Sciatic nerve (tissue), 2 donors: Measurements from ENCODE around the gene LRRC41. TPM values are rescaled to one million over a fixed set of nuclear protein-coding genes. Genes with fewer than 3 reads are reported as not detected.

Experiments
- ATAC-seq: fragments of 200-7000 bp; cut with Tn5 transposase; one replicate; pipeline ENCODE4 v1.9.1; 2020; ENCODE audit warnings: mild to moderate bottlenecking, moderate library complexity
- DNase-seq: peaks from one replicate; pipeline ENCODE4 v3.0.0-alpha.2; 2020; ENCODE audit warnings: low spot score
- intact Hi-C: fragments of 100-400 bp; cut with DNase I; formaldehyde crosslinking; loops from one replicate; pipeline ENCODE4 v1.14.2; 2022
- total RNA-seq: library from RNA; stranded (reverse); fragmentation: NEBNext Ultra II Directional; extraction: Animal tissue kit (Norgen Biotek cat#: 25700); gene quantifications from one replicate; pipeline ENCODE4 v1.2.1, GENCODE V29; 2021
- donor health status: DM: no; HTN: no; CAD: no.
- donor health status: DM: no; HTN: no; CAD: no.

Gene LRRC41
- total RNA-seq, 1 donor from 2014 or later: 47.7 TPM

- DNase-seq (no peak), ATAC-seq (no peak)
- intact Hi-C loops: no loop called here
Observed at GRCh38 chr1:46289976-46290375, 13.4 kb downstream of the LRRC41 start.

- ATAC-seq (no peak), DNase-seq (no peak)
- intact Hi-C loops: no loop called here
Observed at GRCh38 chr1:46289134-46289494, 14.3 kb downstream of the LRRC41 start.

GRCh38 chr1:46288485-46289133 is 14.8 kb downstream of the LRRC41 start:
- DNase-seq (no peak), ATAC-seq (no peak)
- intact Hi-C loops: no loop called here

- intact Hi-C loops: no loop called here
- DNase-seq (no peak), ATAC-seq (no peak)
Observed at GRCh38 chr1:46285730-46286477, 17.5 kb downstream of the LRRC41 start.

DNA sequence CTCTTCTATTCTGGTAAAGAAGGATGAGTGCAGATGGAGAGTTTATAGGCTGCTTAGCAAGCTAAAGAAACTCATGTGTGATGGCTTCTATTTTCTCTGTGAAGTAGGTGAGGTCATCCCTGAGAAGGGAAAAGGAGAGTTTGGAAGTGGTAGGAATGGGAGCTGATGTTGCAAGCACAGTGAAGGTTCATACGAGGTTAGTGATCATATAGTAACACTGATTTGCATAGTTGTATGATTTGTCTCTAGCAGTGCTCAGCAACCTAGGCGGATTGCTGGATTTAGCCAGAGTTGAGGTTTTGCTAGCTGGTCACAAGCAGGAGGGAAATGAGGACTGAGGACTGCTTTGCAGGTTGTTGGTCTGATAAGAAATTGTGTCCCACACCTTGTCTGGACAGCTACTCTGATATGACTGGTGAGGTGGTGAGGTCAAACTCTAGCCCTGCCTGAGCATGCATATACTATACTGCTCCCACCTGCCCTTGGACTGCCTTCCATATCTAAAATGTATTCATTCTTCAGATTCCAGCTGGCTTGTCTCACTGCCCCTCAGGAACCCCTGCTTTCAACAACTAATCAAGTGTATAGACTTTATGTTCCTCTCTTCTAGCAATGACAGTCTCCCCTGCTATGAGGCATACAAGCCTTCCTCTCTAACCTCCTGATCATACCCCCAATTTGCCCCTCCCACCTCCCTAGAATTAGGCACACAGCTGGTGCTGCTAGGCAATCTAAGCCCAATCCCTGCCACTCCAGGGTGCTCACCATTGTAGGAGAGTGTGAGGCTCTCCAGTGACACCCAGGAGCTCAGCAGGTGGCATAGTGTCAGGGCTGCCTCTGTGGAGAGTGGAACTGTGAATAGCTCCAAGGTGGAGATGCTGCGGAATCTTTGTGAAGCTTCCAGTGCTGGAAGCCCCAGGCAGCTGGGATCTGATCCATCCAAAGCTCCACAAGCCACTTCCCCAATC is 18.5 kb downstream of the LRRC41 start:
- DNase-seq: no peak
- no peak for ATAC-seq
- intact Hi-C loops: no loop called here

DNA sequence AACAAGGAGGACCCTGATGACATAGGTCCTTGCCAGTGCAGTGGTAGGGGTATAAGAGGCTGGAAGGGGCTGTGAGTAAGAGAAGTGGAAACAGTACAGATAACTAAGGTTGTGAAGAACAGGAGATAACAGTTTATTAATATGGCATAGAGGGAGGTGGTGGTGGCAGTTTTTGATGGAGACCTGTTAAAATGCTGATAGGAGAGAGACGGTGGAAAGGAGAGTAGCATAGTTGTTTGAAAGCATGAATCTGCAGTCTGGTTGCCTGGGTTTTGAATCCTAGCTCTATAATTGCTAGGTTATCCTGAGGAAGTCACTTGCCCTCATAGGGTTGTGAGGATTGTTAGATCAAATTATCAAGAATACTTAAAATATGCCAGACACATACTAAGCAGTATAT is 19.4 kb downstream of the LRRC41 start:
- DNase-seq: no peak
- no peak for ATAC-seq
- intact Hi-C loops: no loop called here

DNA sequence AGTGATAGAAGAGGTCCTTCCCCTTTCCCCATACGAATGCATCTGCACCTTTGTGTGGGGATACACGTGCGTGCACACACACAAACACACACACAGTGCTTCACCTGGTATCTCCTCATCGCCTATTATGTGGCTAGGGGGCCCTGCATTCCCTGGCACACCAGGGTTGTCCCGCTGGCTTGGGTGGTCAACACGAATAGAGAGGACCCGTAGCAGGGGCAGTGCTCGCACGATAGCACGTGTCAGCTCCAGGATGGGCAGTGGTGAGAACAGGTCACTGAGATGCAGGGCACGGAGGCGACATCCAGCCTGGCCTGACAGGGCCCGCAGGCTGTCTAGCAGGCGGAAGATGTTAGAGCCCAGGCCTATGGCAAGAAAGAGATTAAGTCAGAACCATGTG is 22.4 kb downstream of the LRRC41 start:
- intact Hi-C loops: no loop called here
- DNase-seq: no peak
- no peak for ATAC-seq

- ATAC-seq: no peak
- no peak for DNase-seq
Observed at GRCh38 chr1:46280092-46280491, 23.3 kb downstream of the LRRC41 start.

GRCh38 chr1:46278807-46279206 is 24.6 kb downstream of the LRRC41 start:
- peak; percentile 78 for ATAC-seq

More at GRCh38 chr1:46280092-46280491, 23.3 kb downstream of the LRRC41 start:
- intact Hi-C loops: no loop called here

GRCh38 chr1:46277658-46278373 is 25.6 kb downstream of the LRRC41 start:
- intact Hi-C loops: no loop called here
- ATAC-seq: peak; percentile 7
- DNase-seq: no peak

More at GRCh38 chr1:46278807-46279206, 24.6 kb downstream of the LRRC41 start:
- DNase-seq: peak; percentile 69
- intact Hi-C loops: no loop called here

DNA sequence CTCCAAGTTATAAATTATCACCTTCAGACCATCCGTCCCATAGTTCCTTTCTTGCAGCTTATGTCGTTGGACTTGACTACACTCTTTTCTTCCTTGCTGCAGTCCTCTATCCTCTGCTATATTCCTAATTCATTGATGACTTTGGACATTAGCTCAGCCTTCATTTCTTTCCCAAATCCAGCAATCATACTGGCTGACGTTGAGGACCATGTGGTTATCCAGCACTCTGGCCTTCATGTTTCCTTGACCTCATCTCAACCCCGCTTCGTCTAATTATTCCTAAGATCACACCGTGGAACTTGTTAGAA is 28.4 kb downstream of the LRRC41 start:
- intact Hi-C loops: no loop called here
- ATAC-seq (no peak), DNase-seq (no peak)

- ATAC-seq (no peak), DNase-seq (no peak)
- intact Hi-C loops: no loop called here
Observed at GRCh38 chr1:46274225-46275029, 29.0 kb downstream of the LRRC41 start.

DNA sequence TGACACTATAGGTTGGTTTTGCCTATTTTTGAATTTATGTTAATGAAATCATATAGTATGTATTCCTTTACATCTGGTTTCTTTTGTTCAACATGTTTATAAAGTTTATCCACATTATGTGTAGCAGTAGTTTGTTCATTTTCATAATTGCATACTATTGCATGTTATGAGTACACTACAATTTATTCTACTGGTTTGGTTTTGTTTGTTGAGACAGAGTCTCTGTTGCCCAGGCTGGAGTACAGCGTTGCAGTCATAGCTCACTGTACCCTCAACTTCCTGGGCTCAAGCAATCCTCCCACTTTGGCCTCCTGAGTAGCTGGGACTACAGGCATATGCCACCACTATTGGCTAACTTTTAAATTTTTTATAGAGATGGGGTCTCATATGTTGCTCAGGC is 34.8 kb downstream of the LRRC41 start:
- no peak for ATAC-seq
- intact Hi-C loops: no loop called here

DNA sequence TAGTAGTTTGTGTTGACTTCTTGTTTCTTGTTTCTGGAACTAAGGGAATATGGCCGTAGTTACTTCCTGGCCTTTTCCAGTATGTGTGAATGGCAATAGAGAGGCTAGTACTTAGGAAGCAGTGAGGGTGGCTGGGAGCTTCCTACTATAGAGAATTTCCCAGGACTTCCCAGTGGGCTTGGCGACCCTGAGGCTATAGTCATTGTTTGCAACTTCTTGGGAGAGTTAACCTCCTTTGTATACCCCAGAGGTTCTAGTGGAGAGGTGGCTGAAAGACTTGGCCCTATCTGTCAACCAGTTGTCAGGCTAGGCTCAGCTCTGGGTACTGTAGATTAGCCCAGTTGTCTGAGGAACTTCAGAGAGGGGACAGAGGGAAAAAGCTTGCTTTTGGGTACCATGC is 40.3 kb downstream of the LRRC41 start:
- DNase-seq (no peak), ATAC-seq (no peak)
- intact Hi-C loops: no loop called here

More for the DNA sequence above, 34.8 kb downstream of the LRRC41 start:
- no peak for DNase-seq

- intact Hi-C loops: no loop called here
- DNase-seq (no peak), ATAC-seq (no peak)
Observed at GRCh38 chr1:46262508-46262907, 40.9 kb downstream of the LRRC41 start.

DNA sequence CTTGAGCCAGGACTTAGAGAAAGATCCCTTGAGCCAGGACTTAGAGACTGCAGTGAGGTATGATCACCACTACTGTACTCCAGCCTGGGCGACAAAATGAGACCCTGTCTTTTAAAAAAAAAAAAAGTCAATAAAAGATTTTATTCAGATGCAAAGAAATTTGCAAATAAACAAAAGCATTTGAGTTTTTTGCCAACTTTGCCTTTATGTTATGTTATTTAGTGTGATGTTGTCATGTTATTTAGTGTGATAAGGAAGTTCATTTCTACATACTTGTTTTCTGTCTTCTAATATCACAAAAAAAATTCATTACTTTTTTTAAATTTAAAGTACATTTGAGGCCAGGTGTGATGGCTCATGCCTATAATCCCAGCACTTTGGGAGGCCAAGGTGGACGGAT is 46.9 kb downstream of the LRRC41 start:
- DNase-seq: no peak
- intact Hi-C loops: no loop called here
- ATAC-seq: no peak

DNA sequence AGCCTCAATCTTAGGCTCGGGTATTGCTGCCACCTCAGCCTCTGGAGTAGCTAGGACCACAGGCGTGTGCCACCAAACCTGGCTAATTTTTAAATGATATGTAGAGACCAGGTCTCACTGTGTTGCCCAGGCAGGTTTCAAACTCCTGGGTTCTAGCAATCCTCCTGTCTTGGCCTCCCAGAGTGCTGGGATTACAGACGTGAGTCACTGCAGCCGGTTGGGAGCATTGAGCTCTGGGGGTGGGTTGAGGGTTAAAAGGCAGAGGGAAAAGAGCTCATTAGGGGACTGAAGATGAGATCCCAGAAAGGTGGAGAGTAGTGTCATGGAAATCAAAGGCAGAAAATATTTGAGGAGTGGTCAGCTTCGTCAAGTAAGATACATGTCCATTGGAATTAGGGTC is 48.7 kb downstream of the LRRC41 start:
- intact Hi-C loops: no loop called here
- ATAC-seq (no peak), DNase-seq (no peak)

GRCh38 chr1:46248122-46248920 is 55.1 kb downstream of the LRRC41 start:
- intact Hi-C loops: no loop called here
- DNase-seq: peak; percentile 72
- no peak for ATAC-seq
